ENCODE data around the gene PEPD. TPM values are rescaled to one million over a fixed set of nuclear protein-coding genes. Genes with fewer than 3 reads are reported as not detected.

PEPD gene
- total RNA-seq, 4 donors from 2014 or later: 33.9 to 57.0 (median 45.0) TPM

- ATAC-seq (no peak), DNase-seq (no peak)
- no peaks in the 10 kb centered on the region for H3K9me3 ChIP-seq
- peaks cover 39 to 42% of the 10 kb centered on the region in 2 donors for H3K4me1 ChIP-seq
- in situ Hi-C loops (cut with MboI; ENCODE audit: low sequenced_read_pairs in 4 of 4): loop anchor here in 1 of 4 donors (10.0 kb wide), 1 partner anchor 79 kb away; the partner anchor contains the start of gene CEBPA
- intact Hi-C loops (cut with DNase I; ENCODE audit: low total_unique reads): no loop called here
- H3K27me3 ChIP-seq: no peaks in the 10 kb centered on the region
- H3K27ac ChIP-seq: no peak overlapping the region
- no peak overlapping the region for H3K4me3 ChIP-seq
- no peak for TF ChIP-seq CTCF (IDR thresholded peaks at IDR 0.05 in 4 of 5, conservative IDR thresholded peaks at IDR 0.05 in 1 of 5)
- no peak for TF ChIP-seq POLR2A (IDR thresholded peaks at IDR 0.05)
- H3K36me3 ChIP-seq: peaks cover 0 to 9% of the 10 kb centered on the region in 2 donors
Observed at GRCh38 chr19:33383720-33384292, 137.8 kb downstream of the PEPD start.

GRCh38 chr19:33382982-33383381 lies 138.6 kb downstream of the PEPD start:
- no peaks in the 10 kb centered on the region for H3K27me3 ChIP-seq
- H3K27ac ChIP-seq: no peak overlapping the region
- H3K9me3 ChIP-seq: no peaks in the 10 kb centered on the region
- intact Hi-C loops (cut with DNase I; ENCODE audit: low total_unique reads) (no loop called here), in situ Hi-C loops (cut with MboI; ENCODE audit: low sequenced_read_pairs in 4 of 4) (loop anchor here in 1 of 4 donors (10.0 kb wide), 1 partner anchor 78 kb away; the partner anchor contains the start of gene CEBPA)
- H3K36me3 ChIP-seq: peaks cover 0 to 9% of the 10 kb centered on the region in 2 donors
- ATAC-seq (no peak), DNase-seq (no peak)
- H3K4me3 ChIP-seq: no peak overlapping the region
- no peak for TF ChIP-seq CTCF (IDR thresholded peaks at IDR 0.05 in 4 of 5, conservative IDR thresholded peaks at IDR 0.05 in 1 of 5)
- TF ChIP-seq POLR2A (IDR thresholded peaks at IDR 0.05): no peak
- peaks cover 35 to 39% of the 10 kb centered on the region in 2 donors for H3K4me1 ChIP-seq

GRCh38 chr19:33382006-33382405 lies 139.6 kb downstream of the PEPD start:
- DNase-seq (no peak), ATAC-seq (no peak)
- no peak for TF ChIP-seq POLR2A (IDR thresholded peaks at IDR 0.05)
- peaks cover 34 to 39% of the 10 kb centered on the region in 2 donors for H3K4me1 ChIP-seq
- intact Hi-C loops (cut with DNase I; ENCODE audit: low total_unique reads): no loop called here
- peaks cover 0 to 9% of the 10 kb centered on the region in 2 donors for H3K36me3 ChIP-seq
- in situ Hi-C loops (cut with MboI; ENCODE audit: low sequenced_read_pairs in 4 of 4): loop anchor here in 1 of 4 donors (10.0 kb wide), 1 partner anchor 77 kb away; the partner anchor contains the start of gene CEBPA
- no peak overlapping the region for H3K4me3 ChIP-seq
- no peaks in the 10 kb centered on the region for H3K9me3 ChIP-seq
- H3K27ac ChIP-seq: no peak overlapping the region
- H3K27me3 ChIP-seq: no peaks in the 10 kb centered on the region

- no peak overlapping the region for H3K4me3 ChIP-seq
- no peak overlapping the region for H3K27ac ChIP-seq
- no peak for ATAC-seq
- H3K9me3 ChIP-seq: no peaks in the 10 kb centered on the region
- H3K36me3 ChIP-seq: peaks cover 0 to 9% of the 10 kb centered on the region in 2 donors
- in situ Hi-C loops (cut with MboI; ENCODE audit: low sequenced_read_pairs in 4 of 4) (loop anchor here in 1 of 4 donors (10.0 kb wide), 1 partner anchor 76 kb away; the partner anchor contains the start of gene CEBPA), intact Hi-C loops (cut with DNase I; ENCODE audit: low total_unique reads) (no loop called here)
- no peak for DNase-seq
- no peaks in the 10 kb centered on the region for H3K27me3 ChIP-seq
- H3K4me1 ChIP-seq: peaks cover 34 to 39% of the 10 kb centered on the region in 2 donors
- TF ChIP-seq CTCF (IDR thresholded peaks at IDR 0.05 in 4 of 5, conservative IDR thresholded peaks at IDR 0.05 in 1 of 5): no peak
- TF ChIP-seq POLR2A (IDR thresholded peaks at IDR 0.05): no peak
Observed at GRCh38 chr19:33381101-33381500, 140.5 kb downstream of the PEPD start.

- no peak for ATAC-seq
- in situ Hi-C loops (cut with MboI; ENCODE audit: low sequenced_read_pairs in 4 of 4) (no loop called here), intact Hi-C loops (cut with DNase I; ENCODE audit: low total_unique reads) (loop anchor here (10.0 kb wide), 1 partner anchor 794 kb away; the partner anchor contains the start of gene PDCD5)
- TF ChIP-seq CTCF (IDR thresholded peaks at IDR 0.05 in 4 of 5, conservative IDR thresholded peaks at IDR 0.05 in 1 of 5) (no peak), POLR2A (IDR thresholded peaks at IDR 0.05) (no peak)
- H3K9me3 ChIP-seq: no peaks in the 10 kb centered on the region
- H3K27me3 ChIP-seq: no peaks in the 10 kb centered on the region
- H3K4me3 ChIP-seq: no peak overlapping the region
- no peak overlapping the region for H3K27ac ChIP-seq
- H3K36me3 ChIP-seq: peaks cover 0 to 9% of the 10 kb centered on the region in 2 donors
- peaks cover 40 to 47% of the 10 kb centered on the region in 2 donors for H3K4me1 ChIP-seq
- DNase-seq: no peak
Observed at GRCh38 chr19:33379151-33379829, 142.3 kb downstream of the PEPD start.
